RKO (cell line): ENCODE data around the gene GSDMA.

Experiments used
- DNase-seq: peaks from one replicate; pipeline ENCODE4 v3.0.0-alpha.2; 2016; ENCODE audit warnings: low spot score

GSDMA gene

GRCh38 chr17:40022497-40022896 lies 59.7 kb downstream of the GSDMA start:
- DNase-seq, result no peak

- DNase-seq, result no peak
Measured at GRCh38 chr17:40022961-40023541, 60.2 kb downstream of the GSDMA start.

GRCh38 chr17:40023590-40024292 lies 60.9 kb downstream of the GSDMA start:
- no peak for DNase-seq

- no peak for DNase-seq
Measured at GRCh38 chr17:40024901-40025300, 62.1 kb downstream of the GSDMA start.

- DNase-seq, result no peak
Measured at GRCh38 chr17:40025559-40025958, 62.8 kb downstream of the GSDMA start.

GRCh38 chr17:40025991-40026815 lies 63.4 kb downstream of the GSDMA start:
- DNase-seq, result no peak

GRCh38 chr17:40026816-40027613 lies 64.2 kb downstream of the GSDMA start:
- peak; percentile 72 for DNase-seq
